ENCODE data around the gene MOGAT2.

Gene MOGAT2

DNA sequence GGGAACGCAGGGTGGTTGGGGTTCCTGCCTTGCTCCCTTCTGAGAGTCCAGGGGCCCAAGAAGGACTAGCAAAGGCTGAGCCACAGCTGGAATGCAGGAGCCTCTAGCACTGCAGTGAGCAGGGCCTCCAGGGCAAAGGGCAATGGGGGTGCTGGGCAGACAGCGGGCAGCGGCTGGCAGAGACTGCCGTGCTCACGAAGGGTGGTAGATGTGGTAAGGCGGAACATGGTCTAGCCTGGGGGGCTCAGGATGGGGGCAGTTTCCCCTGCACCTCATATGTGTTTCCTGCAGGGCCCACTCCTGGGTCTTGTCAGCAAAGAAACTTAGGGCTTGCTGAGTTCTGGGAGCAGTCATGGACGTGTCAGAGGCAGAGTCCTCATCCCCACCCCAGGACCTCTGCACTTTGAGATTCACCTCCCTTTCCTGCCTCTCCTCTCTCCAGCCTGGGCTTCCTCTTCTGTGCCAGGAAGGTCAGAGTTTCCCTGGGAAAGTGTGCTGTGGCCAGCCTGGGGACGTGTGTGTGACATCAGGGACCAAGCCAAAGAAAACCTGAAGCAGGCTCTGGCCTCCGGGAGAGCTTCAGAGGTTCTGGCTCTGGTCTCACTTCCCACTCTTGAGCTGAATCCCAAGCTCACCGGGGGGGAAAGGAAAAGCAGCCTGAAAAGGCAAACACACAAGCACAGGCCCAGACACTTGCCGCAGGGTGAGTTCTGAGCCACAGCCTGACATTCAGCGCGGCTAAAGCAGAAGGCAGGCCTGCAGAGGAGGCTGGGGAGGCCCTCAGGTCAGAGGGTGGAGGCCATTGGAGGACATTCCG lies 4.4 kb downstream of the MOGAT2 start:
- no peaks in the 10 kb centered on the region for H3K36me3 ChIP-seq (ENCODE audit: control insufficient read depth, insufficient read depth, low read length)

DNA sequence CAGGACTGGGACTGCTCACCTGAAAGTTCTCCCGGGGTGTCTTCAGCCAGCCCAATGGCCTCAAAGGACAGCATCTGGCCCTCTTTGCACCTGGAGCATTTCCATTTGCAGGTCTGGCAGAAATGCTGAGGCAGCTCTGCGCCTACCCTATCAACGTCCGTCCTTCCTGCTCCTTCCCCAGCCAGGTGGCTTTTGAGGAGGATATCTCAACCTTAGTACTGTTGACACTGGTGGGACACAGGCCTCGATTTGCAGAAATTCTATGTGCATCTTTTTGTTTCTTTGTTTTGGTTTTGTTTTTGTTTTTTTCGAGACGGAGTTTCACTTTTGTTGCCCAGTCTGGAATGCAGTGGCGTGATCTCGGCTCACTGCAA lies 5.0 kb downstream of the MOGAT2 start:
- Histone ChIP-seq H3K27me3 (replicated peaks; ENCODE audit: control insufficient read depth, insufficient read depth, low read length) (no peaks in the 10 kb centered on the region; the same call in 1 of the 2 replicates), H3K36me3 (ENCODE audit: control insufficient read depth, insufficient read depth, low read length) (no peaks in the 10 kb centered on the region), H3K4me3 (replicated peaks; ENCODE audit: low read depth, low read length) (no peak overlapping the region)
- DNase-seq (ENCODE audit: extremely low read depth, insufficient read length) = no peak
- TF ChIP-seq, protein P1, sequence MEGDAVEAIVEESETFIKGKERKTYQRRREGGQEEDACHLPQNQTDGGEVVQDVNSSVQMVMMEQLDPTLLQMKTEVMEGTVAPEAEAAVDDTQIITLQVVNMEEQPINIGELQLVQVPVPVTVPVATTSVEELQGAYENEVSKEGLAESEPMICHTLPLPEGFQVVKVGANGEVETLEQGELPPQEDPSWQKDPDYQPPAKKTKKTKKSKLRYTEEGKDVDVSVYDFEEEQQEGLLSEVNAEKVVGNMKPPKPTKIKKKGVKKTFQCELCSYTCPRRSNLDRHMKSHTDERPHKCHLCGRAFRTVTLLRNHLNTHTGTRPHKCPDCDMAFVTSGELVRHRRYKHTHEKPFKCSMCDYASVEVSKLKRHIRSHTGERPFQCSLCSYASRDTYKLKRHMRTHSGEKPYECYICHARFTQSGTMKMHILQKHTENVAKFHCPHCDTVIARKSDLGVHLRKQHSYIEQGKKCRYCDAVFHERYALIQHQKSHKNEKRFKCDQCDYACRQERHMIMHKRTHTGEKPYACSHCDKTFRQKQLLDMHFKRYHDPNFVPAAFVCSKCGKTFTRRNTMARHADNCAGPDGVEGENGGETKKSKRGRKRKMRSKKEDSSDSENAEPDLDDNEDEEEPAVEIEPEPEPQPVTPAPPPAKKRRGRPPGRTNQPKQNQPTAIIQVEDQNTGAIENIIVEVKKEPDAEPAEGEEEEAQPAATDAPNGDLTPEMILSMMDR (IDR thresholded peaks at IDR 0.05; ENCODE audit: insufficient read depth, low read length, poor library complexity, severe bottlenecking) = no peak

More for the DNA sequence above, 4.4 kb downstream of the MOGAT2 start:
- no peak overlapping the region for H3K4me3 ChIP-seq (replicated peaks; ENCODE audit: low read depth, low read length)
- no peaks in the 10 kb centered on the region; the same call in 1 of the 2 replicates for H3K27me3 ChIP-seq (replicated peaks; ENCODE audit: control insufficient read depth, insufficient read depth, low read length)
- TF ChIP-seq, protein P1 (IDR thresholded peaks at IDR 0.05; ENCODE audit: insufficient read depth, low read length, poor library complexity, severe bottlenecking) = no peak
- DNase-seq (ENCODE audit: extremely low read depth, insufficient read length) = no peak

- no peaks in the 10 kb centered on the region for H3K27me3 ChIP-seq (replicated peaks; ENCODE audit: control insufficient read depth, insufficient read depth, low read length)
- no peaks in the 10 kb centered on the region for H3K36me3 ChIP-seq (ENCODE audit: control insufficient read depth, insufficient read depth, low read length)
- TF ChIP-seq, protein P1 (IDR thresholded peaks at IDR 0.05; ENCODE audit: insufficient read depth, low read length, poor library complexity, severe bottlenecking) = no peak
Measured at GRCh38 chr11:75725547-75726320, 8.1 kb downstream of the MOGAT2 start.

GRCh38 chr11:75728992-75729391 lies 11.4 kb downstream of the MOGAT2 start:
- no peaks in the 10 kb centered on the region for H3K36me3 ChIP-seq (ENCODE audit: control insufficient read depth, insufficient read depth, low read length)
- no peak overlapping the region for H3K4me3 ChIP-seq (replicated peaks; ENCODE audit: low read depth, low read length)
- H3K27me3 ChIP-seq (replicated peaks; ENCODE audit: control insufficient read depth, insufficient read depth, low read length) = no peaks in the 10 kb centered on the region; the same call in 1 of the 2 replicates
- TF ChIP-seq, protein P1 (IDR thresholded peaks at IDR 0.05; ENCODE audit: insufficient read depth, low read length, poor library complexity, severe bottlenecking) = no peak
- DNase-seq (ENCODE audit: extremely low read depth, insufficient read length) = no peak

More at GRCh38 chr11:75725547-75726320, 8.1 kb downstream of the MOGAT2 start:
- DNase-seq (ENCODE audit: extremely low read depth, insufficient read length) = no peak
- no peak overlapping the region for H3K4me3 ChIP-seq (replicated peaks; ENCODE audit: low read depth, low read length)

GRCh38 chr11:75731095-75731494 lies 13.5 kb downstream of the MOGAT2 start:
- Histone ChIP-seq H3K36me3 (ENCODE audit: control insufficient read depth, insufficient read depth, low read length) (no peaks in the 10 kb centered on the region), H3K27me3 (replicated peaks; ENCODE audit: control insufficient read depth, insufficient read depth, low read length) (no peaks in the 10 kb centered on the region; the same call in 1 of the 2 replicates), H3K4me3 (replicated peaks; ENCODE audit: low read depth, low read length) (no peak overlapping the region)
- no peak for DNase-seq (ENCODE audit: extremely low read depth, insufficient read length)
- TF ChIP-seq, protein P1 (IDR thresholded peaks at IDR 0.05; ENCODE audit: insufficient read depth, low read length, poor library complexity, severe bottlenecking) = no peak
